ENCODE results near the gene PIAS1. TPM values are rescaled to one million over a fixed set of nuclear protein-coding genes. Genes with fewer than 3 reads are reported as not detected.

Gene PIAS1
- total RNA-seq, 4 donors from 2014 or later = 26.2 to 68.4 (median 53.1) TPM

- peak; percentile 70 for DNase-seq (ENCODE audit: extremely low spot score)
- H3K9me3 ChIP-seq = no peaks in the 10 kb centered on the region
- peaks cover 12 to 80% (median 56%) of the 10 kb centered on the region in 4 donors for H3K4me1 ChIP-seq
- peak overlapping the region in 1 of 4 donors; percentile 66 for H3K27ac ChIP-seq (replicated peaks in 1 of 4)
- no peak overlapping the region for H3K4me3 ChIP-seq
- intact Hi-C loops (cut with DNase I) = no loop called here
- no peak for TF ChIP-seq POLR2AphosphoS5 (IDR thresholded peaks at IDR 0.05)
- TF ChIP-seq EP300 (IDR thresholded peaks at IDR 0.05) = no peak
- TF ChIP-seq CTCF (IDR thresholded peaks at IDR 0.05) = no peak
- TF ChIP-seq POLR2A (IDR thresholded peaks at IDR 0.05; ENCODE audit: low read depth) = no peak
- WGBS = 87% methylated on average over 10 of the region's 11 CpGs
- H3K36me3 ChIP-seq = peaks cover 0 to 27% (median 15%) of the 10 kb centered on the region in 4 donors
- H3K27me3 ChIP-seq = no peaks in the 10 kb centered on the region
Observed at GRCh38 chr15:68197661-68198437, 143.7 kb downstream of the PIAS1 start.

- H3K27me3 ChIP-seq = no peaks in the 10 kb centered on the region
- 76% methylated on average over 9 of the region's 11 CpGs for WGBS
- intact Hi-C loops (cut with DNase I) = no loop called here
- no peak overlapping the region for H3K4me3 ChIP-seq
- H3K4me1 ChIP-seq = peaks cover 12 to 89% (median 65%) of the 10 kb centered on the region in 4 donors
- H3K9me3 ChIP-seq = no peaks in the 10 kb centered on the region
- H3K27ac ChIP-seq (replicated peaks in 1 of 4) = peak overlapping the region in 1 of 4 donors; percentile 25
- DNase-seq (ENCODE audit: extremely low spot score) = peak; percentile 68
- TF ChIP-seq CTCF (IDR thresholded peaks at IDR 0.05) (no peak), POLR2AphosphoS5 (IDR thresholded peaks at IDR 0.05) (no peak)
- peaks cover 0 to 19% (median 3%) of the 10 kb centered on the region in 4 donors for H3K36me3 ChIP-seq
Observed at GRCh38 chr15:68199340-68199739, 145.2 kb downstream of the PIAS1 start.

GRCh38 chr15:68200016-68200861 lies 146.1 kb downstream of the PIAS1 start:
- WGBS = 65% methylated on average over 14 of the region's 16 CpGs
- H3K36me3 ChIP-seq = peaks cover 0 to 19% (median 3%) of the 10 kb centered on the region in 4 donors
- peak overlapping the region in 3 of 4 donors; percentile 42 to 48 (median 45) for H3K27ac ChIP-seq (replicated peaks in 1 of 4)
- H3K4me1 ChIP-seq = peaks cover 18 to 91% (median 67%) of the 10 kb centered on the region in 4 donors
- no peak overlapping the region for H3K4me3 ChIP-seq
- H3K9me3 ChIP-seq = no peaks in the 10 kb centered on the region
- peak; percentile 68 for DNase-seq (ENCODE audit: extremely low spot score)
- no peaks in the 10 kb centered on the region for H3K27me3 ChIP-seq
- intact Hi-C loops (cut with DNase I) = no loop called here
- no peak for TF ChIP-seq EP300 (IDR thresholded peaks at IDR 0.05)
- TF ChIP-seq POLR2AphosphoS5 (IDR thresholded peaks at IDR 0.05) = no peak
- TF ChIP-seq CTCF (IDR thresholded peaks at IDR 0.05) = no peak
- no peak for TF ChIP-seq POLR2A (IDR thresholded peaks at IDR 0.05; ENCODE audit: low read depth)

- H3K9me3 ChIP-seq = no peaks in the 10 kb centered on the region
- 89% methylated on average over 3 of the region's 7 CpGs for WGBS
- no peak for TF ChIP-seq CTCF (IDR thresholded peaks at IDR 0.05)
- TF ChIP-seq POLR2AphosphoS5 (IDR thresholded peaks at IDR 0.05) = no peak
- TF ChIP-seq EP300 (IDR thresholded peaks at IDR 0.05) = no peak
- no peak for TF ChIP-seq POLR2A (IDR thresholded peaks at IDR 0.05; ENCODE audit: low read depth)
- H3K36me3 ChIP-seq = peaks cover 0 to 12% (median 3%) of the 10 kb centered on the region in 4 donors
- no peaks in the 10 kb centered on the region for H3K27me3 ChIP-seq
- DNase-seq (ENCODE audit: extremely low spot score) = peak; percentile 70
- H3K4me3 ChIP-seq = no peak overlapping the region
- H3K27ac ChIP-seq (replicated peaks in 1 of 4) = peak overlapping the region in 2 of 4 donors; percentile 27 to 48
- intact Hi-C loops (cut with DNase I) = no loop called here
- H3K4me1 ChIP-seq = peaks cover 29 to 96% (median 73%) of the 10 kb centered on the region in 4 donors
Observed at GRCh38 chr15:68201153-68201878, 147.2 kb downstream of the PIAS1 start.
